BJ (cell line): ENCODE results near the gene RAD51B. TPM values are rescaled to one million over a fixed set of nuclear protein-coding genes. Genes with fewer than 3 reads are reported as not detected.

Source experiments
- CTCF ChIA-PET: fragments of 350-600 bp; formaldehyde crosslinking; extraction: SDS; loops from one replicate; lab custom pipeline; 2021; ENCODE audit warnings: antibody characterized with exemption, inconsistent platforms; lab: Yijun Ruan, JAX
- POLR2A ChIA-PET: fragments of 300-600 bp; sonication (Branson Sonifier 250); formaldehyde crosslinking; extraction: SDS; loops from one replicate; lab custom pipeline; 2021; ENCODE audit warnings: antibody characterized with exemption; lab: Charles Lee
- DNase-seq: peaks from one replicate; pipeline ENCODE4 v3.0.0-alpha.2; 2011; ENCODE audit warnings: low read depth
- H3K27me3 ChIP-seq: 2 replicates; pipeline ENCODE4 v1.6.0; 2011; ENCODE audit warnings: low read length; ENCODE audit not compliant: control insufficient read depth, insufficient read depth
- H3K36me3 ChIP-seq: 2 replicates; pipeline ENCODE4 v1.5.1; 2011; ENCODE audit warnings: low read length; ENCODE audit not compliant: control insufficient read depth, insufficient read depth
- H3K4me3 ChIP-seq: 2 replicates; pipeline ENCODE4 v1.5.1; 2011; ENCODE audit warnings: low read depth, mild to moderate bottlenecking, control low read depth, low read length
- CTCF ChIP-seq: IDR thresholded peaks from 2 replicates; pipeline ENCODE4 v1.5.1; 2011; ENCODE audit warnings: low read depth, mild to moderate bottlenecking, control low read depth, inconsistent platforms, low read length, moderate library complexity; ENCODE audit not compliant: insufficient read depth
- polyA plus RNA-seq: library from polyadenylated mRNA; depleted of rRNA; stranded (reverse); fragments of >200 nt; gene quantifications from 2 replicates; pipeline ENCODE4 v1.2.3, GENCODE V29; 2011

The RAD51B gene
- polyA plus RNA-seq, 1 experiment, result 5.6 TPM

- Histone ChIP-seq H3K36me3 (no peaks in the 10 kb centered on the region), H3K27me3 (no peaks in the 10 kb centered on the region), H3K4me3 (no peak overlapping the region)
- POLR2A ChIA-PET, result no interaction called here
- no peak for DNase-seq
- CTCF ChIA-PET, result interaction anchor here (0.7 kb wide), 1 partner anchor 145 kb away, joined by 3 read pairs; no protein-coding TSS in a partner anchor
- TF ChIP-seq CTCF, result no peak
Observed at GRCh38 chr14:68089146-68089731, 269.7 kb downstream of the RAD51B start.

- Histone ChIP-seq H3K27me3 (no peaks in the 10 kb centered on the region), H3K36me3 (no peaks in the 10 kb centered on the region), H3K4me3 (no peak overlapping the region)
- CTCF ChIA-PET, result no interaction called here
- no peak for DNase-seq
- POLR2A ChIA-PET, result no interaction called here
- no peak for TF ChIP-seq CTCF
Observed at GRCh38 chr14:68094158-68094557, 274.6 kb downstream of the RAD51B start.

- Histone ChIP-seq H3K27me3 (no peaks in the 10 kb centered on the region), H3K36me3 (no peaks in the 10 kb centered on the region), H3K4me3 (no peak overlapping the region)
- POLR2A ChIA-PET, result no interaction called here
- no peak for TF ChIP-seq CTCF
- no peak for DNase-seq
- CTCF ChIA-PET, result no interaction called here
Observed at GRCh38 chr14:68094752-68095151, 275.2 kb downstream of the RAD51B start.

GRCh38 chr14:68097727-68098126, 278.1 kb downstream of the RAD51B start:
- no peak for DNase-seq
- Histone ChIP-seq H3K4me3 (no peak overlapping the region), H3K36me3 (no peaks in the 10 kb centered on the region), H3K27me3 (no peaks in the 10 kb centered on the region)
- CTCF ChIA-PET, result no interaction called here
- POLR2A ChIA-PET, result no interaction called here
- no peak for TF ChIP-seq CTCF

- TF ChIP-seq CTCF, result no peak
- POLR2A ChIA-PET, result no interaction called here
- no peaks in the 10 kb centered on the region for H3K36me3 ChIP-seq
- H3K27me3 ChIP-seq, result no peaks in the 10 kb centered on the region
- no peak for DNase-seq
- CTCF ChIA-PET, result no interaction called here
- no peak overlapping the region for H3K4me3 ChIP-seq
Observed at GRCh38 chr14:68098834-68099233, 279.3 kb downstream of the RAD51B start.
